HepG2 (cell line): Measurements from ENCODE around the gene ZNF227. TPM values are rescaled to one million over a fixed set of nuclear protein-coding genes. Genes with fewer than 3 reads are reported as not detected.
A peak's percentile ranks its signal among the peaks of the same experiment; 100 is the strongest.

Source experiments
- HOXA3 ChIP-seq: sonication (generic); formaldehyde crosslinking; IDR thresholded peaks from 2 replicates; pipeline ENCODE4 v1.5.0; 2020; ENCODE audit warnings: missing genetic modification reagents
- KMT2A ChIP-seq: sonication (generic); formaldehyde crosslinking; IDR thresholded peaks from 2 replicates; pipeline ENCODE4 v1.4.0; 2020; ENCODE audit warnings: missing genetic modification reagents
- MAZ ChIP-seq, 2 experiments: sonication (generic) in 1 of 2; formaldehyde crosslinking in 1 of 2; IDR thresholded peaks; 2 replicates each; pipeline versions ENCODE4 v1.5.0 to v1.6.1; 2012 to 2020; ENCODE audit warnings: low read depth in 2 of 2, mild to moderate bottlenecking in 2 of 2, borderline replicate concordance in 1 of 2, improper control_type of control experiment in 1 of 2, low read length in 1 of 2, missing genetic modification reagents in 1 of 2, moderate library complexity in 1 of 2
- MIXL1 ChIP-seq: IDR thresholded peaks from 2 replicates; pipeline ENCODE4 v1.6.1; 2016
- MTF1 ChIP-seq: sonication (generic); formaldehyde crosslinking; IDR thresholded peaks from 2 replicates; pipeline ENCODE4 v1.5.0; 2020; ENCODE audit warnings: missing genetic modification reagents
- NKX3-1 ChIP-seq: sonication (generic); formaldehyde crosslinking; IDR thresholded peaks from 2 replicates; pipeline ENCODE4 v1.5.0; 2020; ENCODE audit warnings: missing genetic modification reagents
- SIN3A ChIP-seq: IDR thresholded peaks from 2 replicates; pipeline ENCODE4 v1.6.1; 2011; ENCODE audit warnings: low read depth, mild to moderate bottlenecking, control low read depth, low read length, borderline replicate concordance
- SP2 ChIP-seq: sonication (generic); formaldehyde crosslinking; IDR thresholded peaks from 2 replicates; pipeline ENCODE4 v1.5.1; 2020; ENCODE audit warnings: mild to moderate bottlenecking, missing genetic modification reagents
- TGIF2 ChIP-seq: IDR thresholded peaks from 2 replicates; pipeline ENCODE4 v1.6.1; 2016; ENCODE audit warnings: control low read depth, missing compliant biosample characterization
- ZNF143 ChIP-seq: sonication (generic); formaldehyde crosslinking; IDR thresholded peaks from 2 replicates; pipeline ENCODE4 v1.4.0; 2020; ENCODE audit warnings: missing genetic modification reagents
- ZNF232 ChIP-seq: sonication (generic); formaldehyde crosslinking; IDR thresholded peaks from 2 replicates; pipeline ENCODE4 v1.4.0; 2020; ENCODE audit warnings: missing genetic modification reagents, borderline replicate concordance
- polyA plus RNA-seq, 8 experiments: library from polyadenylated mRNA; depleted of rRNA in 3 of 8; stranded (reverse) in 7 of 8; unstranded in 1 of 8; fragments of >200 nt; fragmentation: Illumina TruSeq in 4 of 8; extraction: Trizol in 4 of 8; gene quantifications; 2 replicates each; pipeline versions ENCODE4 v1.2.1 to v1.2.3, GENCODE V29; 2011 to 2016; ENCODE audit warnings: low read depth in 4 of 8, missing spikeins in 1 of 8, mixed read lengths in 1 of 8; ENCODE audit not compliant: insufficient read depth in 1 of 8
- total RNA-seq, 5 experiments: library from RNA; depleted of rRNA; stranded (reverse); fragments of >200 nt; fragmentation: Illumina TruSeq; extraction: Trizol; gene quantifications; 2 replicates each; pipeline ENCODE4 v1.2.3, GENCODE V29; 2016; ENCODE audit warnings: low read depth in 1 of 5
- TF ChIP-seq, protein P1 (sequence below), 2 experiments: sonication (generic) in 1 of 2; formaldehyde crosslinking in 1 of 2; IDR thresholded peaks; 2 replicates each; pipeline versions ENCODE4 v1.6.1 to v1.9.0; 2014 to 2022; ENCODE audit warnings: antibody characterized with exemption in 1 of 2, borderline replicate concordance in 1 of 2, inconsistent platforms in 1 of 2, low read depth in 1 of 2, missing genetic modification reagents in 1 of 2
- TF ChIP-seq, protein P2 (sequence below): sonication (generic); formaldehyde crosslinking; IDR thresholded peaks from 2 replicates; pipeline ENCODE4 v1.5.0; 2020; ENCODE audit warnings: mild to moderate bottlenecking, low read depth, missing genetic modification reagents, borderline replicate concordance
- TF ChIP-seq, protein P3 (sequence below): sonication (generic); formaldehyde crosslinking; IDR thresholded peaks from 2 replicates; pipeline ENCODE4 v1.4.0; 2020; ENCODE audit warnings: mild to moderate bottlenecking, missing genetic modification reagents
- TF ChIP-seq, protein P4 (sequence below): sonication (generic); formaldehyde crosslinking; IDR thresholded peaks from 2 replicates; pipeline ENCODE4 v1.5.0; 2020; ENCODE audit warnings: mild to moderate bottlenecking, missing genetic modification reagents, borderline replicate concordance

The ZNF227 gene
- total and polyA plus RNA-seq, 2 of the 13 experiments (the other 11 are each of a cell fraction or from before 2014, with no cell fraction given): 3.1 to 16.8 TPM

DNA sequence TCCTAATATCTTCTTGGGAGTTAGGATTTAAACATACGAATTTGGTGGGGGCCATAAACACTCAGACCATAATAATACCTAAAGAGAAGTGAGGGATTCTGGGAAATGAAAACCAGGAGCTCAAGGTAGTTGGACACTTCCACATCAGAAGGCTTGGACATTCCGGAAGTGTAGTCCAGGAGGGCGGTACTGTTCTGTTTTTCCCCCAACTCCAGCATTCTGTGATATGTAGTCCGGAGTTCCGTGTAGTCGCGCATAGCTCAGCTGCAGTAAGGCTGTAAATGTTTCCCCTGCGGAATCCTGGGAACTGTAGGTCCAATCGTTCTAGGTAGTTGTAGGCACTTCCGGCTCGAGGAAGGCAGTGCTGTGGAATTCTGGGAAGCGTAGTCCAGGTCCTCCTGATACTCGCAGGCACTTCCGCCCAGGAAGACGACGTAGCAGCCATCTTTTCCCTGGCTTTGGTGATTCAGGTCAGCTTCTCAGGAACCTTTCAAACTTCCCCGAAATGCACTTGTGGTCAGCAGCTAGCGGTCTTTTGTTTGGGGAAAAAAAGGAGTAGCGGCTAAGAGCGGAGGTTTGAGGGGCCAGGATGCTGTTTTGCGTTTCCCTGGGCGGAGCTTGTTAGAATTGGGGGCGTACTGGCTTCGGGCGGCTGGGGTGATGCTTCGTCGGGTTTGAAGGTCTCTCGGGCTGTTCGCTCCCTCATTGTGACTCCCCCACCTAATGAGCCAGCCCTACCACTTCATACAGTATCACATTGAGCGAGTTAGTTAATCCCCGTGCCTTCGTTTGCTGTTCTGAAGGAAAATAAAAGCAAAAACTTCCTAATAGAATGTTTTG, 47.4 kb upstream of the ZNF227 start, which contains the start of gene ZNF226 (continued):
- TF ChIP-seq, protein P1, sequence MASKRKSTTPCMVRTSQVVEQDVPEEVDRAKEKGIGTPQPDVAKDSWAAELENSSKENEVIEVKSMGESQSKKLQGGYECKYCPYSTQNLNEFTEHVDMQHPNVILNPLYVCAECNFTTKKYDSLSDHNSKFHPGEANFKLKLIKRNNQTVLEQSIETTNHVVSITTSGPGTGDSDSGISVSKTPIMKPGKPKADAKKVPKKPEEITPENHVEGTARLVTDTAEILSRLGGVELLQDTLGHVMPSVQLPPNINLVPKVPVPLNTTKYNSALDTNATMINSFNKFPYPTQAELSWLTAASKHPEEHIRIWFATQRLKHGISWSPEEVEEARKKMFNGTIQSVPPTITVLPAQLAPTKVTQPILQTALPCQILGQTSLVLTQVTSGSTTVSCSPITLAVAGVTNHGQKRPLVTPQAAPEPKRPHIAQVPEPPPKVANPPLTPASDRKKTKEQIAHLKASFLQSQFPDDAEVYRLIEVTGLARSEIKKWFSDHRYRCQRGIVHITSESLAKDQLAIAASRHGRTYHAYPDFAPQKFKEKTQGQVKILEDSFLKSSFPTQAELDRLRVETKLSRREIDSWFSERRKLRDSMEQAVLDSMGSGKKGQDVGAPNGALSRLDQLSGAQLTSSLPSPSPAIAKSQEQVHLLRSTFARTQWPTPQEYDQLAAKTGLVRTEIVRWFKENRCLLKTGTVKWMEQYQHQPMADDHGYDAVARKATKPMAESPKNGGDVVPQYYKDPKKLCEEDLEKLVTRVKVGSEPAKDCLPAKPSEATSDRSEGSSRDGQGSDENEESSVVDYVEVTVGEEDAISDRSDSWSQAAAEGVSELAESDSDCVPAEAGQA (IDR thresholded peaks at IDR 0.05; ENCODE audit: low read depth): peak; percentile 69
- TF ChIP-seq, protein P1 (CRISPR knock-in tag; IDR thresholded peaks at IDR 0.05; ENCODE audit: borderline replicate concordance): no peak
- TF ChIP-seq, protein P2, sequence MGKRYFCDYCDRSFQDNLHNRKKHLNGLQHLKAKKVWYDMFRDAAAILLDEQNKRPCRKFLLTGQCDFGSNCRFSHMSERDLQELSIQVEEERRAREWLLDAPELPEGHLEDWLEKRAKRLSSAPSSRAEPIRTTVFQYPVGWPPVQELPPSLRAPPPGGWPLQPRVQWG (CRISPR knock-in tag): no peak
- TF ChIP-seq MAZ (IDR thresholded peaks at IDR 0.05; ENCODE audit: borderline replicate concordance, low read depth, low read length): peak; percentile 65; the same call in 1 of the 2 replicates
- no peak for TF ChIP-seq MAZ (CRISPR knock-in tag; IDR thresholded peaks at IDR 0.05; ENCODE audit: low read depth)
- TF ChIP-seq, protein P3, sequence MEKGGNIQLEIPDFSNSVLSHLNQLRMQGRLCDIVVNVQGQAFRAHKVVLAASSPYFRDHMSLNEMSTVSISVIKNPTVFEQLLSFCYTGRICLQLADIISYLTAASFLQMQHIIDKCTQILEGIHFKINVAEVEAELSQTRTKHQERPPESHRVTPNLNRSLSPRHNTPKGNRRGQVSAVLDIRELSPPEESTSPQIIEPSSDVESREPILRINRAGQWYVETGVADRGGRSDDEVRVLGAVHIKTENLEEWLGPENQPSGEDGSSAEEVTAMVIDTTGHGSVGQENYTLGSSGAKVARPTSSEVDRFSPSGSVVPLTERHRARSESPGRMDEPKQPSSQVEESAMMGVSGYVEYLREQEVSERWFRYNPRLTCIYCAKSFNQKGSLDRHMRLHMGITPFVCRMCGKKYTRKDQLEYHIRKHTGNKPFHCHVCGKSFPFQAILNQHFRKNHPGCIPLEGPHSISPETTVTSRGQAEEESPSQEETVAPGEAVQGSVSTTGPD (CRISPR knock-in tag): no peak
- TF ChIP-seq, protein P4, sequence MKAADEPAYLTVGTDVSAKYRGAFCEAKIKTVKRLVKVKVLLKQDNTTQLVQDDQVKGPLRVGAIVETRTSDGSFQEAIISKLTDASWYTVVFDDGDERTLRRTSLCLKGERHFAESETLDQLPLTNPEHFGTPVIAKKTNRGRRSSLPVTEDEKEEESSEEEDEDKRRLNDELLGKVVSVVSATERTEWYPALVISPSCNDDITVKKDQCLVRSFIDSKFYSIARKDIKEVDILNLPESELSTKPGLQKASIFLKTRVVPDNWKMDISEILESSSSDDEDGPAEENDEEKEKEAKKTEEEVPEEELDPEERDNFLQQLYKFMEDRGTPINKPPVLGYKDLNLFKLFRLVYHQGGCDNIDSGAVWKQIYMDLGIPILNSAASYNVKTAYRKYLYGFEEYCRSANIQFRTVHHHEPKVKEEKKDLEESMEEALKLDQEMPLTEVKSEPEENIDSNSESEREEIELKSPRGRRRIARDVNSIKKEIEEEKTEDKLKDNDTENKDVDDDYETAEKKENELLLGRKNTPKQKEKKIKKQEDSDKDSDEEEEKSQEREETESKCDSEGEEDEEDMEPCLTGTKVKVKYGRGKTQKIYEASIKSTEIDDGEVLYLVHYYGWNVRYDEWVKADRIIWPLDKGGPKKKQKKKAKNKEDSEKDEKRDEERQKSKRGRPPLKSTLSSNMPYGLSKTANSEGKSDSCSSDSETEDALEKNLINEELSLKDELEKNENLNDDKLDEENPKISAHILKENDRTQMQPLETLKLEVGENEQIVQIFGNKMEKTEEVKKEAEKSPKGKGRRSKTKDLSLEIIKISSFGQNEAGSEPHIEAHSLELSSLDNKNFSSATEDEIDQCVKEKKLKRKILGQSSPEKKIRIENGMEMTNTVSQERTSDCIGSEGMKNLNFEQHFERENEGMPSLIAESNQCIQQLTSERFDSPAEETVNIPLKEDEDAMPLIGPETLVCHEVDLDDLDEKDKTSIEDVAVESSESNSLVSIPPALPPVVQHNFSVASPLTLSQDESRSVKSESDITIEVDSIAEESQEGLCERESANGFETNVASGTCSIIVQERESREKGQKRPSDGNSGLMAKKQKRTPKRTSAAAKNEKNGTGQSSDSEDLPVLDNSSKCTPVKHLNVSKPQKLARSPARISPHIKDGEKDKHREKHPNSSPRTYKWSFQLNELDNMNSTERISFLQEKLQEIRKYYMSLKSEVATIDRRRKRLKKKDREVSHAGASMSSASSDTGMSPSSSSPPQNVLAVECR (CRISPR knock-in tag): peak; percentile 87; the same call in 1 of the 2 replicates
- TF ChIP-seq MTF1 (CRISPR knock-in tag): no peak
- peak; percentile 41; the same call in 1 of the 2 replicates for TF ChIP-seq KMT2A (CRISPR knock-in tag)
- TF ChIP-seq NKX3-1 (CRISPR knock-in tag): peak; percentile 81
- peak; percentile 98 for TF ChIP-seq ZNF143
- TF ChIP-seq SIN3A: peak; percentile 73
- TF ChIP-seq TGIF2: peak; percentile 18; the same call in 1 of the 2 replicates
- 0 out of 2 replicates have a peak, but pooled peaks have one; percentile 46 for TF ChIP-seq ZNF232 (CRISPR knock-in tag)
- peak; percentile 95 for TF ChIP-seq HOXA3 (CRISPR knock-in tag)
- 0 out of 2 replicates have a peak, but pooled peaks have one; percentile 48 for TF ChIP-seq MIXL1 (CRISPR knock-in tag)
- peak; percentile 71 for TF ChIP-seq SP2 (CRISPR knock-in tag)
